Stomach (tissue), 9 donors: ENCODE measurements around the gene KPNA5. TPM values are rescaled to one million over a fixed set of nuclear protein-coding genes. Genes with fewer than 3 reads are reported as not detected.

Source experiments
- DNase-seq, 2 donors: peaks; one replicate each; pipeline versions ENCODE4 v3.0.0 to v3.0.0-alpha.2; 2013 to 2019
- H3K27ac ChIP-seq, 5 donors: fragments of 200-600 bp in 4 of 5; sonication (generic) in 4 of 5; one replicate each; pipeline ENCODE4 v1.5.1; 2013 to 2019; ENCODE audit warnings: mild to moderate bottlenecking in 1 of 5, moderate library complexity in 1 of 5
- H3K27me3 ChIP-seq, 3 donors: fragments of 200-600 bp; sonication (generic); one replicate each; pipeline ENCODE4 v1.5.1; 2017 to 2019; ENCODE audit warnings: mixed run types in 1 of 3
- H3K36me3 ChIP-seq, 4 donors: fragments of 200-600 bp; sonication (generic); 1 replicate in 3 of 4; 2 replicates in 1 of 4; pipeline ENCODE4 v1.5.1; 2016 to 2019
- H3K4me1 ChIP-seq, 4 donors: fragments of 200-600 bp; sonication (generic); one replicate each; pipeline ENCODE4 v1.5.1; 2016 to 2019
- H3K4me3 ChIP-seq, 4 donors: fragments of 200-600 bp; sonication (generic) in 3 of 4; one replicate each; pipeline ENCODE4 v1.5.1; 2016 to 2019; ENCODE audit warnings: mild to moderate bottlenecking in 1 of 4
- H3K9me3 ChIP-seq, 4 donors: fragments of 200-600 bp; sonication (generic); one replicate each; pipeline ENCODE4 v1.5.1; 2016 to 2019
- CTCF ChIP-seq, 7 experiments: fragments of 450-650 bp in 4 of 7; fragments of 200-600 bp in 3 of 7; sonication (generic) in 3 of 7; IDR thresholded peaks; one replicate each; pipeline ENCODE4 v1.5.1; 2016 to 2019; ENCODE audit warnings: antibody characterized with exemption in 7 of 7, control low read depth in 2 of 7, mild to moderate bottlenecking in 1 of 7
- EP300 ChIP-seq: sonication (generic); formaldehyde crosslinking; IDR thresholded peaks from one replicate; pipeline ENCODE4 v1.6.1; 2017; ENCODE audit warnings: antibody characterized with exemption
- POLR2A ChIP-seq, 4 donors: fragments of 450-650 bp; IDR thresholded peaks; one replicate each; pipeline ENCODE4 v1.6.1; 2016; ENCODE audit warnings: antibody characterized with exemption in 4 of 4, control low read depth in 2 of 4, mild to moderate bottlenecking in 1 of 4, moderate library complexity in 1 of 4
- POLR2AphosphoS5 ChIP-seq, 3 donors: sonication (generic); formaldehyde crosslinking; IDR thresholded peaks; one replicate each; pipeline ENCODE4 v1.6.1; 2016; ENCODE audit warnings: antibody characterized with exemption in 3 of 3
- WGBS, 5 donors: extraction: QIAGEN DNeasy Blood & Tissue Kit in 3 of 5; methylation state at CpG; one replicate each; pipeline versions ENCODE4 v1.1.5 to v1.1.7; 2013 to 2018; 5-methylcytosine and 5-hydroxymethylcytosine counted together
- intact Hi-C: fragments of 100-400 bp; cut with DNase I; formaldehyde crosslinking; loops from one replicate; pipeline ENCODE4 v1.15.1; 2023; ENCODE audit warnings: low total_unique reads
- polyA plus RNA-seq, 3 donors: library from polyadenylated mRNA; stranded (reverse); fragments of 200-250 nt; gene quantifications; one replicate each; pipeline ENCODE4 v1.2.3, GENCODE V29; 2013
- total RNA-seq, 5 donors: library from RNA; depleted of rRNA; stranded (reverse); fragments of >200 nt; gene quantifications; one replicate each; pipeline versions ENCODE4 v1.1.0 to v1.2.3, GENCODE V29; 2014 to 2016
- donor health status: healthy with polysubstance abuse.
- donor health status: Bipolar disorder and iron deficiency.
- donor health status: healthy.

Gene KPNA5
- total and polyA plus RNA-seq, 8 donors: 1.5 to 37.9 (median 3.5) TPM

- no peak overlapping the region for H3K27ac ChIP-seq
- H3K27me3 ChIP-seq: no peaks in the 10 kb centered on the region
- H3K9me3 ChIP-seq: no peaks in the 10 kb centered on the region
- H3K36me3 ChIP-seq: peaks cover 0 to 35% (median 30%) of the 10 kb centered on the region in 4 donors
- intact Hi-C loops: no loop called here
- TF ChIP-seq CTCF (IDR thresholded peaks at IDR 0.05) (no peak), EP300 (no peak), POLR2A (IDR thresholded peaks at IDR 0.05) (no peak), POLR2AphosphoS5 (IDR thresholded peaks at IDR 0.05) (no peak)
- DNase-seq: no peak
- H3K4me3 ChIP-seq: no peak overlapping the region
- H3K4me1 ChIP-seq: peaks cover 0 to 6% (median 0%) of the 10 kb centered on the region in 4 donors
- WGBS, 5 donors: 11 to 30% (median 15%) methylated on average over 5 of the region's 5 CpGs
These were observed 32.9 kb upstream of the KPNA5 start for GRCh38 chr6:116648156-116648555.

GRCh38 chr6:116649129-116649528 is 31.9 kb upstream of the KPNA5 start:
- intact Hi-C loops: no loop called here
- Histone ChIP-seq H3K4me3 (no peak overlapping the region), H3K27ac (no peak overlapping the region), H3K9me3 (no peaks in the 10 kb centered on the region), H3K27me3 (no peaks in the 10 kb centered on the region), H3K4me1 (peaks cover 0 to 6% (median 0%) of the 10 kb centered on the region in 4 donors), H3K36me3 (peaks cover 0 to 36% (median 31%) of the 10 kb centered on the region in 4 donors)
- DNase-seq: no peak
- TF ChIP-seq POLR2AphosphoS5 (IDR thresholded peaks at IDR 0.05): no peak
- TF ChIP-seq EP300: no peak
- no peak for TF ChIP-seq POLR2A (IDR thresholded peaks at IDR 0.05)
- no peak for TF ChIP-seq CTCF (IDR thresholded peaks at IDR 0.05)
- 74 to 82% (median 76%) methylated on average over 3 of the region's 3 CpGs for WGBS, 5 donors

GRCh38 chr6:116651916-116652315 is 29.1 kb upstream of the KPNA5 start:
- peaks cover 0 to 6% (median 0%) of the 10 kb centered on the region in 4 donors for H3K4me1 ChIP-seq
- TF ChIP-seq POLR2AphosphoS5 (IDR thresholded peaks at IDR 0.05) (no peak), CTCF (IDR thresholded peaks at IDR 0.05) (no peak), POLR2A (IDR thresholded peaks at IDR 0.05) (no peak), EP300 (no peak)
- H3K27ac ChIP-seq: no peak overlapping the region
- H3K27me3 ChIP-seq: no peaks in the 10 kb centered on the region
- H3K36me3 ChIP-seq: peaks cover 0 to 52% (median 42%) of the 10 kb centered on the region in 4 donors
- WGBS, 5 donors: 77 to 91% (median 80%) methylated on average over 4 of the region's 4 CpGs
- no peaks in the 10 kb centered on the region for H3K9me3 ChIP-seq
- no peak overlapping the region for H3K4me3 ChIP-seq
- intact Hi-C loops: no loop called here
- no peak for DNase-seq

GRCh38 chr6:116661594-116661993 is 19.4 kb upstream of the KPNA5 start:
- H3K27ac ChIP-seq: no peak overlapping the region
- no peak for DNase-seq
- intact Hi-C loops: no loop called here
- no peaks in the 10 kb centered on the region for H3K27me3 ChIP-seq
- H3K9me3 ChIP-seq: no peaks in the 10 kb centered on the region
- no peak for TF ChIP-seq EP300
- TF ChIP-seq CTCF (IDR thresholded peaks at IDR 0.05): no peak
- no peak for TF ChIP-seq POLR2A (IDR thresholded peaks at IDR 0.05)
- no peak for TF ChIP-seq POLR2AphosphoS5 (IDR thresholded peaks at IDR 0.05)
- H3K4me3 ChIP-seq: no peak overlapping the region
- peaks cover 10 to 25% (median 21%) of the 10 kb centered on the region in 4 donors for H3K36me3 ChIP-seq
- H3K4me1 ChIP-seq: peaks cover 1 to 42% (median 13%) of the 10 kb centered on the region in 4 donors
